Activated T-helper 2 cell treated with anti-CD3 and anti-CD28 coated beads, Interferon-gamma antibody, Interleukin-2, Interleukin-4, amounts not matched to agents 10 μg/mL and 5 μg/mL and 100 μg/mL, durations not matched to agents 14 hours and 24 hours and 36 hours (primary cell): ENCODE data around the gene DBNDD1. TPM values are rescaled to one million over a fixed set of nuclear protein-coding genes. Genes with fewer than 3 reads are reported as not detected.

Experiments used
- DNase-seq: peaks from one replicate; pipeline ENCODE4 v3.0.0; 2021; ENCODE audit warnings: low spot score
- H3K27ac Mint-ChIP-seq: one replicate; pipeline ENCODE4 v1.8.0; 2021; ENCODE audit warnings: mixed read lengths
- H3K27me3 Mint-ChIP-seq: one replicate; pipeline ENCODE4 v1.8.0; 2021; ENCODE audit warnings: low read depth, mixed read lengths
- H3K36me3 Mint-ChIP-seq: one replicate; pipeline ENCODE4 v1.8.0; 2021; ENCODE audit warnings: low read depth, mixed read lengths
- H3K4me1 Mint-ChIP-seq: one replicate; pipeline ENCODE4 v1.8.0; 2021; ENCODE audit warnings: low read depth, mixed read lengths
- H3K4me3 Mint-ChIP-seq: one replicate; pipeline ENCODE4 v1.8.0; 2021; ENCODE audit warnings: low read depth, mild to moderate bottlenecking, moderate library complexity, mixed read lengths
- H3K9me3 Mint-ChIP-seq: one replicate; pipeline ENCODE4 v1.8.0; 2021; ENCODE audit warnings: mixed read lengths
- intact Hi-C: fragments of 100-400 bp; cut with micrococcal nuclease; formaldehyde crosslinking; loops from one replicate; pipeline ENCODE4 v1.15.1; 2023
- total RNA-seq: library from RNA; stranded (reverse); gene quantifications from 2 replicates; pipeline ENCODE4 v1.2.3, GENCODE V29; 2022

DBNDD1 gene
- total RNA-seq, 1 donor from 2014 or later = 0.43 TPM

GRCh38 chr16:89957216-89957785, 62.0 kb downstream of the DBNDD1 start:
- intact Hi-C loops = no loop called here
- no peaks in the 10 kb centered on the region for H3K27me3 Mint-ChIP-seq
- DNase-seq = no peak
- H3K9me3 Mint-ChIP-seq = no peaks in the 10 kb centered on the region
- H3K4me3 Mint-ChIP-seq = no peak overlapping the region
- peaks cover 12% of the 10 kb centered on the region for H3K36me3 Mint-ChIP-seq
- H3K4me1 Mint-ChIP-seq = no peaks in the 10 kb centered on the region
- H3K27ac Mint-ChIP-seq = no peak overlapping the region

GRCh38 chr16:89956505-89957215, 62.6 kb downstream of the DBNDD1 start:
- peaks cover 12% of the 10 kb centered on the region for H3K36me3 Mint-ChIP-seq
- intact Hi-C loops = no loop called here
- no peaks in the 10 kb centered on the region for H3K27me3 Mint-ChIP-seq
- H3K9me3 Mint-ChIP-seq = no peaks in the 10 kb centered on the region
- no peak for DNase-seq
- H3K4me1 Mint-ChIP-seq = no peaks in the 10 kb centered on the region
- H3K27ac Mint-ChIP-seq = no peak overlapping the region
- H3K4me3 Mint-ChIP-seq = no peak overlapping the region

- intact Hi-C loops = no loop called here
- Mint-ChIP-seq H3K4me1 (peaks cover under 1% of the 10 kb centered on the region), H3K27ac (no peak overlapping the region), H3K27me3 (peaks cover 3% of the 10 kb centered on the region), H3K4me3 (no peak overlapping the region), H3K9me3 (no peaks in the 10 kb centered on the region), H3K36me3 (peaks cover 12% of the 10 kb centered on the region)
- DNase-seq = no peak
Measured at GRCh38 chr16:89955001-89955685, 64.1 kb downstream of the DBNDD1 start.

Other genes with a start within 250 kb of the DBNDD1 start
- 198 and 211 TPM in 2 replicates for gene FANCA, start 202.8 kb downstream of the DBNDD1 start, total RNA-seq
- gene SPIRE2, start 191.0 kb downstream of the DBNDD1 start, total RNA-seq = 1.9 and 2.7 TPM in 2 replicates
- gene TCF25, start 145.9 kb downstream of the DBNDD1 start, total RNA-seq = 211 and 213 TPM in 2 replicates
- 5.8 and 6.2 TPM in 2 replicates for gene MC1R, start 100.6 kb downstream of the DBNDD1 start, total RNA-seq
- 2.9 and 3.7 TPM in 2 replicates for gene TUBB3, start 96.1 kb downstream of the DBNDD1 start, total RNA-seq
- gene DEF8, start 70.7 kb downstream of the DBNDD1 start, total RNA-seq = 31.5 and 42.3 TPM in 2 replicates
- not detected in 2 replicates for gene PRDM7, start 57.9 kb upstream of the DBNDD1 start, total RNA-seq